PC-9 (cell line): ENCODE data around the gene SOCS6.

Source experiments
- EZH2 ChIP-seq: fragments of 200-600 bp; sonication (generic); IDR thresholded peaks from 2 replicates; pipeline ENCODE4 v1.8.0; 2017; ENCODE audit warnings: antibody characterized with exemption, low read depth
- TF ChIP-seq, protein P1 (sequence below): fragments of 200-600 bp; sonication (generic); conservative IDR thresholded peaks from 2 replicates; pipeline ENCODE4 v1.6.1; 2017; ENCODE audit warnings: mixed run types, antibody characterized with exemption, mild to moderate bottlenecking, moderate library complexity

- TF ChIP-seq, protein P1, sequence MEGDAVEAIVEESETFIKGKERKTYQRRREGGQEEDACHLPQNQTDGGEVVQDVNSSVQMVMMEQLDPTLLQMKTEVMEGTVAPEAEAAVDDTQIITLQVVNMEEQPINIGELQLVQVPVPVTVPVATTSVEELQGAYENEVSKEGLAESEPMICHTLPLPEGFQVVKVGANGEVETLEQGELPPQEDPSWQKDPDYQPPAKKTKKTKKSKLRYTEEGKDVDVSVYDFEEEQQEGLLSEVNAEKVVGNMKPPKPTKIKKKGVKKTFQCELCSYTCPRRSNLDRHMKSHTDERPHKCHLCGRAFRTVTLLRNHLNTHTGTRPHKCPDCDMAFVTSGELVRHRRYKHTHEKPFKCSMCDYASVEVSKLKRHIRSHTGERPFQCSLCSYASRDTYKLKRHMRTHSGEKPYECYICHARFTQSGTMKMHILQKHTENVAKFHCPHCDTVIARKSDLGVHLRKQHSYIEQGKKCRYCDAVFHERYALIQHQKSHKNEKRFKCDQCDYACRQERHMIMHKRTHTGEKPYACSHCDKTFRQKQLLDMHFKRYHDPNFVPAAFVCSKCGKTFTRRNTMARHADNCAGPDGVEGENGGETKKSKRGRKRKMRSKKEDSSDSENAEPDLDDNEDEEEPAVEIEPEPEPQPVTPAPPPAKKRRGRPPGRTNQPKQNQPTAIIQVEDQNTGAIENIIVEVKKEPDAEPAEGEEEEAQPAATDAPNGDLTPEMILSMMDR: no peak
- TF ChIP-seq EZH2: no peak
Observed at GRCh38 chr18:70365361-70365760, 76.5 kb downstream of the SOCS6 start.
